HepG2 (cell line): ENCODE results near the gene AKR1C4. TPM values are rescaled to one million over a fixed set of nuclear protein-coding genes. Genes with fewer than 3 reads are reported as not detected.
A peak's percentile ranks its signal among the peaks of the same experiment; 100 is the strongest.

ENCODE experiments used
- AGO2 ChIP-seq: fragments of 200-400 bp; formaldehyde crosslinking; optimal IDR thresholded peaks from 2 replicates; pipeline ENCODE3; 2017; ENCODE audit warnings: mild to moderate bottlenecking, low read depth, low read length, moderate library complexity
- FIP1L1 ChIP-seq: fragments of 200-400 bp; formaldehyde crosslinking; IDR thresholded peaks from 2 replicates; pipeline ENCODE4 v1.6.1; 2018; ENCODE audit warnings: low read depth, mild to moderate bottlenecking, low read length, moderate library complexity, borderline replicate concordance; ENCODE audit not compliant: insufficient read depth
- FOXK2 ChIP-seq: fragments of 450-650 bp; IDR thresholded peaks from 2 replicates; pipeline ENCODE4 v1.6.1; 2016
- FOXO1 ChIP-seq: sonication (generic); formaldehyde crosslinking; IDR thresholded peaks from 2 replicates; pipeline ENCODE4 v1.4.0; 2020; ENCODE audit warnings: missing genetic modification reagents
- FOXP1 ChIP-seq, 2 experiments: fragments of 450-650 bp in 1 of 2; IDR thresholded peaks; 2 replicates each; pipeline ENCODE4 v1.6.1; 2017 to 2018; ENCODE audit warnings: antibody characterized with exemption in 1 of 2
- KIAA2018 ChIP-seq: sonication (generic); formaldehyde crosslinking; IDR thresholded peaks from 2 replicates; pipeline ENCODE4 v1.5.0; 2020; ENCODE audit warnings: mild to moderate bottlenecking, missing genetic modification reagents, borderline replicate concordance
- MLX ChIP-seq: IDR thresholded peaks from 2 replicates; pipeline ENCODE4 v1.6.1; 2016
- POLR2G ChIP-seq: fragments of 200-400 bp; formaldehyde crosslinking; IDR thresholded peaks from 2 replicates; pipeline ENCODE4 v1.6.1; 2018; ENCODE audit warnings: mild to moderate bottlenecking, low read depth, low read length, moderate library complexity
- SALL1 ChIP-seq: sonication (generic); formaldehyde crosslinking; IDR thresholded peaks from 2 replicates; pipeline ENCODE4 v1.8.0; 2022; ENCODE audit warnings: mild to moderate bottlenecking, missing genetic modification reagents
- TRIM22 ChIP-seq: fragments of 450-650 bp; IDR thresholded peaks from 2 replicates; pipeline ENCODE4 v1.6.1; 2017
- ZBTB2 ChIP-seq: sonication (generic); formaldehyde crosslinking; IDR thresholded peaks from 2 replicates; pipeline ENCODE4 v1.8.0; 2022; ENCODE audit warnings: low read depth, missing genetic modification reagents
- ZHX1 ChIP-seq: sonication (generic); formaldehyde crosslinking; IDR thresholded peaks from 2 replicates; pipeline ENCODE4 v1.8.1; 2022; ENCODE audit warnings: low read depth, mild to moderate bottlenecking, missing genetic modification reagents
- ZNF3 ChIP-seq: IDR thresholded peaks from 2 replicates; pipeline ENCODE4 v1.7.0; 2017; ENCODE audit warnings: inconsistent platforms
- ZNF605 ChIP-seq: sonication (generic); formaldehyde crosslinking; IDR thresholded peaks from 2 replicates; pipeline ENCODE4 v1.8.0; 2022; ENCODE audit warnings: mild to moderate bottlenecking, missing genetic modification reagents
- ZSCAN21 ChIP-seq: sonication (generic); formaldehyde crosslinking; IDR thresholded peaks from 2 replicates; pipeline ENCODE4 v1.8.0; 2022; ENCODE audit warnings: mild to moderate bottlenecking, missing genetic modification reagents, moderate library complexity, borderline replicate concordance
- polyA plus RNA-seq, 8 experiments: library from polyadenylated mRNA; depleted of rRNA in 3 of 8; stranded (reverse) in 7 of 8; unstranded in 1 of 8; fragments of >200 nt; fragmentation: Illumina TruSeq in 4 of 8; extraction: Trizol in 4 of 8; gene quantifications; 2 replicates each; pipeline versions ENCODE4 v1.2.1 to v1.2.3, GENCODE V29; 2011 to 2016; ENCODE audit warnings: low read depth in 4 of 8, missing spikeins in 1 of 8, mixed read lengths in 1 of 8; ENCODE audit not compliant: insufficient read depth in 1 of 8
- total RNA-seq, 5 experiments: library from RNA; depleted of rRNA; stranded (reverse); fragments of >200 nt; fragmentation: Illumina TruSeq; extraction: Trizol; gene quantifications; 2 replicates each; pipeline ENCODE4 v1.2.3, GENCODE V29; 2016; ENCODE audit warnings: low read depth in 1 of 5

AKR1C4 gene
- total and polyA plus RNA-seq, 2 of the 13 experiments (the other 11 are each of a cell fraction or from before 2014, with no cell fraction given), result 0.18 to 1.3 TPM

GRCh38 chr10:5243521-5243987 is 46.9 kb downstream of the AKR1C4 start (continued):
- TF ChIP-seq FIP1L1 (no peak), AGO2 (no peak), ZNF605 (CRISPR knock-in tag) (no peak), ZBTB2 (CRISPR knock-in tag) (no peak), ZSCAN21 (CRISPR knock-in tag) (no peak), ZNF3 (CRISPR knock-in tag) (no peak), FOXK2 (no peak), TRIM22 (no peak), FOXP1 (IDR thresholded peaks at IDR 0.05) (no peak), FOXP1 (CRISPR knock-in tag; IDR thresholded peaks at IDR 0.05) (peak; percentile 91), ZHX1 (CRISPR knock-in tag) (no peak), POLR2G (no peak), SALL1 (CRISPR knock-in tag) (peak; percentile 59; the same call in 1 of the 2 replicates), MLX (CRISPR knock-in tag) (peak; percentile 60; the same call in 1 of the 2 replicates), FOXO1 (peak; percentile 94), KIAA2018 (no peak)
